HG03442 (cell line): ENCODE measurements around the gene FBL.
"Not testable (repeated sequence)": the region's sequence is repeated elsewhere in the genome, so short reads cannot be mapped to it uniquely, and the experiment has no call there.

Experiments
- ATAC-seq: cut with Tn5 transposase; IDR thresholded peaks from one replicate; pipeline ENCODE4 v1.9.1; 2021; ENCODE audit warnings: mild to moderate bottlenecking, moderate library complexity; ENCODE audit not compliant: unreplicated experiment

FBL gene

DNA sequence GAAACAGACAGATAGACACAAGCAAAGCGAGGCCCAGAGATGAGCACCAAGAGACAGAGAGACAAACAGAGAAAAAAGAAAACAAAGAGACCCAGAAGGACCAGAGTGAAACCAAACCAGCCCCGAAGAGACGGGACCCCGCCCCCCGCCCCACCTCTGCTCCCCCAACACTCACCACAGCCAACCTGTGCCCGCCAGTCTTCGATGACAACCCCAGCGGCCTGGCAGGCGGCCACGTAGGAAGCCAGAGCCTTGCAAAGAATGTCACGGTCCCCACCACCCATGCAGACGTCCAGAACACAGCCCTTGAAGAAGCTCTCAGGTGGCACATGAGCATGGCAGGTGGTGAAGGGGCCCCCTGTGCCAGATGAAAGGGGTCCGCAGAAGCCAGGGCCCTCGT is 31.3 kb upstream of the FBL start:
- not testable (repeated sequence) for ATAC-seq

GRCh38 chr19:39876486-39876885 is 30.3 kb upstream of the FBL start:
- ATAC-seq, result not testable (repeated sequence)

DNA sequence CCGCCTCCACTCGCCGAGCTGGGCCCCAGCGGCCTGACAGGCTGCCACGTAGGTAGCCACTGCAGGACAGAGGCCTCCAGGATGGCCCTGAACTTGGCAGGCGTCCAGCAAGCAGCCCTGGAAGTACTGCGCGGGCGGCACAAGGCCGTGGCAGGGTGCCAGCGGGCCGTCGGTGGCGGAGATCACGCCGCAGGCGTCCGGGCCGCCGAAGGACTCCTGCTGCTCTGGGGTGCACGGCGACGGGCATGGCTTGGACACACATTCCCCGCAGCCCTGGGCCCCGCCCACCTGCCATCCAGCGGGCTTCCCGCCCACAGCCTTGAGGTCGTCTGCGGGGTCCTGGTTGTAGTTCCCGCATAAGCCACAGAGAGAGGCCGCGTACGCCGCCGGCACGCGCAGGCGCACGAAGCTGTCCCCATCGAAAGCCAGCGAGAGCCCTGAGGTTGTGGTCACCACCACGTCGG is 29.3 kb upstream of the FBL start:
- ATAC-seq, result not testable (repeated sequence)

DNA sequence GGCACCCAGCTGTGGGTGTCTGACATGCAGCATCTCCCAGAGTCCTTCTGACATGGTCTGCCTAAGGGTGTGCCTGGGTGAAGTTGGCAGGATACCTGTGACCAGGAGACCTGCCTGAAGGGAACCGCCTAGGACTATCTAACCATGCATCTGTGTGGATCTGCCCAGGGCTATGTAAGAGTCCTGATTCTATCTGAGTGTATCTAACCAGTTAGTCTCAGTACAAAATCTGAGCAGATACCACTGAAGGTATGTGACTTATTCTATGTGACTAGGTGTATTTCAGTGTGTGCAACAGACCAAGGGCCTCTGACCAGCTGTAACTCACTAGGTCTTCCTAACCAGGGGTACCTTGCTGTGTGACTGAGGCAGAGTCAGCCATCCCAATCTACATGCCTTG is 28.2 kb upstream of the FBL start:
- ATAC-seq, result no peak

GRCh38 chr19:39873385-39873784 is 27.2 kb upstream of the FBL start:
- ATAC-seq, result no peak

DNA sequence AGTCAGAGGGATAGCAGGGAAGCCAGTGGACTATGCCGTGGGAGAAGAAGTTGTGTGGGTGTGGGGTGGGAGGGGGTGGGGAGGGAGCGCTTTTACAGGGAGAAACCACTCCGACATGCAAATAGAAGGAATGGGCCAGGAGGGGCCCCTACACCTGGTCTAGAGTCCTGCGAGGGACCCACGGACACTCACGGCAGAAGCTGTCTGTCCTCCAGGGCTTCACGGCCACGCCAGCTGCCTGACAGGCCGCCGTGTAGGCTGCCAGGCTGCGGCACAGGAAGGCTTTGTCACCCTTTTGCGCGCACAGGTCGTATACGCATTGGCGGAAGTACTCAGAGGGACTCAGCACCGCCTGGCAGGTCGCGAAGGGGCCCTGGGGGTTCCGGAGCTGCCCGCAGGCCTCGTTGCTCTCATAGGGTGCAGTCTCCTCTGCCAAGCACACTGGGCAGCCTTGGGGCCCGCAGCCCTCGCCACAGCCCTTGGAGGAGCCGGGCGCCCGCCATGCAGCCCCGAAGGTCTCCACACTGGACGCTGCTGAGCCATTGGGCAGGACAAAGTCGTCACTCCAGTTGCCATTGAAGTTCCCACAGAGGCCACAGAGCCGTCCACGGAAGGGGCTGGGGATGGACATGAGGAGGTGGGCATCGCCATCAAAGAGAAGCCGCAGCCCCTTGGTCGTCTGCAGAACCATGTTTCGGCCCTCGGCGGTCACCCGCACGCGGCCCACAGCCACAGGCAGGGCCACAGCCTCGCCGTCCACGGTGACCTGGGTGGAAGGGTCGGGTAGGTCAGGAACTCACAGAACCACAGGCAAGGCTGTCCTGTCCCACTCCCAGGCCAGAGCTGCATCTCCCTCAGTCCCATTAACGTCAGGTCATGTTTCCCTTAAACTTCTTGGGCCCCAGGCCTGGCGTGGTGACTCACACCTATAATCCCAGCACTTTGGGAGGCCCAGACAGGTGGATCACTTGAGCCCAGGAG is 26.0 kb upstream of the FBL start:
- no peak for ATAC-seq

DNA sequence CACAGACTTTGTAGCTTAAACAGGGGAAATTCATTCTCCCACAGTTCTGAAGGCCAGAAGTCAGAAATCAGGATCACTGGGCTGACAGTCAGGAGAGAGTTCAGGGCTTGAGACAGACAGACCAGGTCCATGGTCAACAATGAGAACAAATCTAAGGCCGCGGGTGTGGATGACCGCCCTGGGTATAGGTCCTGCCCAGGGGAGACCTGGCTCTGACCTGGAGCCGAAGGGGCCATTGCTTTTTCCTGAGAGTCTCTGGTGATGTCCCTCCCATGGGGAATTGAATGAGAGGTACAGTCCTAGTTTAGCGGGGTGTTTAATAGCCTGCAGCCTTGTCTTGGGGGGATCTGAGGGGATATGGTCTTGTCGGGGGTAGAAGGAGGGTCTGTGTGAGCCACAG is 25.2 kb upstream of the FBL start:
- ATAC-seq, result no peak

- ATAC-seq, result no peak
Observed at GRCh38 chr19:39870171-39870971, 24.2 kb upstream of the FBL start.

DNA sequence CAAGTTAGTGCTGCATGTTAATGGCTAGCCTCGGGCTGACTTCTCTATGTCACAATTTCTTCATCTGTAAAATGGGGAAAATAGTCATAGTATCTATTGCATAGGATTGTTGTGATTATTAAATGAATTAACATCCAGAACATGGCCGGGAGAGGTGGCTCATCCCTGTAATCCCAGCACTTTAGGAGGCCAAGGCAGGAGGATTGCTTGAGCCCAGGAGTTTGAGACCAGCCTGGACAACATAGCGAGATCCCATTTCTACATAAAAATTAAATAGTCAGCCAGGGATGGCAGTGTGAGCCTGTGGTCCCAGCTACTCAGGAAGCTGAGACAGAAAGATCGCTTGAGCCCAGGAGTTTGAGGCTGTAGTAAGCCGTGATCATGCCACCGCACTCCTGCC is 21.8 kb upstream of the FBL start:
- ATAC-seq, result no peak

- no peak for ATAC-seq
Observed at GRCh38 chr19:39867133-39867532, 21.0 kb upstream of the FBL start.

- no peak for ATAC-seq
Observed at GRCh38 chr19:39865953-39866352, 19.8 kb upstream of the FBL start.

DNA sequence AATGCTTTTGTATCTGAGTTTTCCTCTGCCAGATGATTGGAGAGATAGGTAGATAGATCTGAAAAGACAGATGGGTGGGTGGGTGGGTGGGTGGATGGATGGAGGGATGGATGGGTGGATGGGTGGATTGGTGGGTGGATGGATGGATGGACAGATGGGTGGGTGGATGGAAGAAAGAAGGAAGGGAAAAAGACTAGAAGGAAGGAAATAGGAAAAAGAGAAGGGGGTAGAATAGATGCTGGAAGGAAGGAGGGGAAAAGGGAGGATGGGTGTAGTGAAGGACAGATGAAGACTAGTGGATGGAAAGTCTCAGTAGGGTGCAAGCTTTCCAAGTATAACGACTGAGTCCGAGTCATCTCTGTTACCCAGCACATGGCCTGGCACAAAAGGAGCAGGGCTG is 19.0 kb upstream of the FBL start:
- ATAC-seq, result no peak

- no peak for ATAC-seq
Observed at GRCh38 chr19:39864118-39864517, 17.9 kb upstream of the FBL start.

- no peak for ATAC-seq
Observed at GRCh38 chr19:39858541-39858940, 12.4 kb upstream of the FBL start.

GRCh38 chr19:39852882-39853281 is 6.7 kb upstream of the FBL start:
- no peak for ATAC-seq

- no peak for ATAC-seq
Observed at GRCh38 chr19:39850892-39851291, 4.7 kb upstream of the FBL start.

GRCh38 chr19:39848392-39848791 is 2.2 kb upstream of the FBL start:
- no peak for ATAC-seq

DNA sequence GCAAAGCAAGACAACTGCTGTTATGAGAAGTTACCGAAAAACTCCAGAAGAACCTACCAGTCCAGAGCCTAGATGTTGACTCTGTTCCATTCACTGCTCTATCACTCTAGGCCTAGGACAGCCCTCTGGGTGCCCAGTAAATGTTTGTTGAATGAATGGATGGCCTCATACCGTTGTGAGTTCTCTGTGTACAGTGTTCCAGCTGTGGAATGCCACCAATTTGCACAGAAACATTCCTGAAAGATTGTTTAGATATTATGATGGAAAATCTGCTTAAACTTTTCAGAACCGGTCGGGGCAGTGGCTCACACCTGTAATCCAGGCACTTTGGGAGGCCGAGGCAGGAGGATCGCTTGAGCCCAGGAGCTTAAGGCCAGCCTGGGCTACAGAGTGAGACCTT is 1.3 kb upstream of the FBL start:
- no peak for ATAC-seq

GRCh38 chr19:39846678-39847486 is 703 bp upstream of the FBL start:
- ATAC-seq, result no peak

DNA sequence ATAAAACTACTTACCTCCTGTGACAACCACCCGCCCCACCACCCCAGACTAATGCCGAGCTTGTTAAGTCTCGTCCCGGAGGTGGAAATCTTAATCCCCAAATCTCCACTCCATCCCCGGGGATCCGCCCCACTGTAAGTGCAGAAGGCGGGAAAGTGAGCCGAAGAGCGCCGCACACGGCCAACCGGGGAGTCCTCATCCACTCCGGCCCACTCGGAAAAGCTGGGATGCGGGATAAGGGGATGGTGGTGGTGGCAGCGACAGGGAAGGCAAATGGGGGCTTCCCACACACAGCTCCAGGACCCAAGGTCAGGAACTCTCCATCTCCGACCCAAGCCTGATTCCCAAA is 621 bp downstream of the FBL start:
- ATAC-seq, result no peak

DNA sequence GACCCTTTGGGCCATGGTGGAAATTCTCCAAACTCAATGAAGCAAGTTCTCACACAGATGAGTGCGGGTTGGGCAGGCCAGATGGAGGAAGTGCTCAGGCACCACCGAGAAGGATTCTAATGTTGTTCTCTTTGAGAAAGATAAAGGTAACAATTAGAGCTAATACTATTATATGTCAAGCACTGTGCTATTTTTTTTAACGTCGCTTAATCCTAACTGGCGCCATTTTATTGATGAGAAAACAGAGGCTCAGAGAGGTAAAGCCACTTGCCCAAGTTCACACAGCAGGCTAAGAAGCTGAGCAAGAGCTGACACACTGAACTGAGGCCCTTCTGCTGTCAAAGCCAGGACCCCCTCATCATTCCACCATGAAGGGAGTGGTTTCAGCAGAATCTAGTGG is 1.0 kb downstream of the FBL start:
- ATAC-seq, result no peak
